DND-41 (cell line): Measurements from ENCODE around the gene SALL1.

ENCODE experiments used
- CTCF ChIP-seq: IDR thresholded peaks from 2 replicates; pipeline ENCODE4 v1.5.1; 2012; ENCODE audit warnings: borderline replicate concordance, low read length, moderate library complexity, mild to moderate bottlenecking; ENCODE audit not compliant: poor library complexity, severe bottlenecking; ENCODE audit errors: extremely low read depth
- EZH2 ChIP-seq: IDR thresholded peaks from 3 replicates; pipeline ENCODE4 v1.6.1; 2012; ENCODE audit warnings: borderline replicate concordance, low read depth, mild to moderate bottlenecking, moderate library complexity, low read length, inconsistent platforms; ENCODE audit not compliant: severe bottlenecking

- peak; percentile 7 for TF ChIP-seq CTCF
- TF ChIP-seq EZH2: no peak
Measured at GRCh38 chr16:51140112-51140511, 11.0 kb downstream of the SALL1 start.
